Epithelial cell of proximal tubule (primary cell): ENCODE data around the gene OR51E2. TPM values are rescaled to one million over a fixed set of nuclear protein-coding genes. Genes with fewer than 3 reads are reported as not detected.

Experiments used
- DNase-seq: peaks from one replicate; pipeline ENCODE4 v3.0.0-alpha.2; 2011; ENCODE audit warnings: low read depth
- H3K4me3 ChIP-seq: 2 replicates; pipeline ENCODE4 v1.5.1; 2011; ENCODE audit warnings: low read depth, mild to moderate bottlenecking, low read length
- CTCF ChIP-seq: conservative IDR thresholded peaks from 2 replicates; pipeline ENCODE4 v1.5.1; 2012; ENCODE audit warnings: low read depth, mild to moderate bottlenecking, low read length
- total RNA-seq: library from RNA; depleted of rRNA; stranded (reverse); fragments of >200 nt; gene quantifications from 2 replicates; pipeline ENCODE4 v1.2.3, GENCODE V29; 2015

The OR51E2 gene
- total RNA-seq, 1 donor from 2014 or later: not detected

- no peak for DNase-seq
- TF ChIP-seq CTCF: no peak
- H3K4me3 ChIP-seq: no peak overlapping the region
These were observed 53.4 kb downstream of the OR51E2 start for GRCh38 chr11:4644233-4644632.

- H3K4me3 ChIP-seq: no peak within 1 kb of the TSS
- no peak for TF ChIP-seq CTCF
- no peak for DNase-seq
These were observed 54.0 kb downstream of the OR51E2 start, which contains the start of gene OR51E1 for GRCh38 chr11:4643682-4644081. OR51E1 (plus strand) TSS chr11:4643982; CDS start chr11:4652527, 8,545 bp downstream.

DNA sequence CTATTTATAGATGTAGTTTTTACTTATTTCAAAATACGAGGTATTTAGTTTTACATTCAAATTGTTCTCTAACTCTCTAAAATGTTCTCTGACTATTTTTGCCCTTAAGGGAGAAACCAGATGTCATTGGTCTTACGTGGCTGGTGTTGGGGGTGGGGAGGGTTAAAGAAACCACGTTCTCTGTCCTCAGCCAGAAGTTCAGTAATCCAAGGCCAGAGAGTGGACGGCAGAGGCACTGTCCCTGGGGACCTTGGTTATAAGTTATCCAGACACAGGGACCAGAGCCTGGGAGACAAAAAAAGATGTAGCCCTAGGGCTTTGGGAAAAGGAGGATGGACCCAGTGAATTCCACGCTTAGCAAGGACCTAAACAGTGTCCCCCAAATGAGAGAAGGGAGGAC, 54.6 kb downstream of the OR51E2 start:
- no peak overlapping the region for H3K4me3 ChIP-seq
- no peak for TF ChIP-seq CTCF
- DNase-seq: no peak

- no peak for TF ChIP-seq CTCF
- no peak for DNase-seq
- no peak overlapping the region for H3K4me3 ChIP-seq
These were observed 55.6 kb downstream of the OR51E2 start for GRCh38 chr11:4642043-4642442.

DNA sequence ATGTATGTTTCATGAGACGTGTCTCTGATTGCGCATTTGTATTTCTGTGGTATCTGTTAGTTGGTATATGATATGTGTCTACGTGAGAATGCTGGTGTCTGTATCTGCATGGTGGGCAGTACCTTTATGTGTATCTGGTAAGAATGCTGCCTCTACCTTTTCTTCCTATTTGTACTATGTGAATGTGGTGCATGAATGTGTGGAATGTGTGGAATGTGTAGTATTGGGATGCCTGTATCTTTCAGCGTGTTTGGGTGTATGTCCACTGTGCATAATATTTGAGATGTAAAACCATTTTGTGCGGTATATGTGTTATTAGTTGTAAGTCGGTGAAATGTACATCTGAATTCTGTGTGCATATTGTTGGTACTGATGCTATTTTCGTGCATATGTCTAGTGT, 56.2 kb downstream of the OR51E2 start:
- DNase-seq: no peak
- no peak overlapping the region for H3K4me3 ChIP-seq
- no peak for TF ChIP-seq CTCF

DNA sequence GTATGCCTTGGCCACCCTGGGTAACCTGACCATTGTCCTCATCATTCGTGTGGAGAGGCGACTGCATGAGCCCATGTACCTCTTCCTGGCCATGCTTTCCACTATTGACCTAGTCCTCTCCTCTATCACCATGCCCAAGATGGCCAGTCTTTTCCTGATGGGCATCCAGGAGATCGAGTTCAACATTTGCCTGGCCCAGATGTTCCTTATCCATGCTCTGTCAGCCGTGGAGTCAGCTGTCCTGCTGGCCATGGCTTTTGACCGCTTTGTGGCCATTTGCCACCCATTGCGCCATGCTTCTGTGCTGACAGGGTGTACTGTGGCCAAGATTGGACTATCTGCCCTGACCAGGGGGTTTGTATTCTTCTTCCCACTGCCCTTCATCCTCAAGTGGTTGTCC, 57.7 kb downstream of the OR51E2 start:
- TF ChIP-seq CTCF: no peak
- no peak overlapping the region for H3K4me3 ChIP-seq
- no peak for DNase-seq

DNA sequence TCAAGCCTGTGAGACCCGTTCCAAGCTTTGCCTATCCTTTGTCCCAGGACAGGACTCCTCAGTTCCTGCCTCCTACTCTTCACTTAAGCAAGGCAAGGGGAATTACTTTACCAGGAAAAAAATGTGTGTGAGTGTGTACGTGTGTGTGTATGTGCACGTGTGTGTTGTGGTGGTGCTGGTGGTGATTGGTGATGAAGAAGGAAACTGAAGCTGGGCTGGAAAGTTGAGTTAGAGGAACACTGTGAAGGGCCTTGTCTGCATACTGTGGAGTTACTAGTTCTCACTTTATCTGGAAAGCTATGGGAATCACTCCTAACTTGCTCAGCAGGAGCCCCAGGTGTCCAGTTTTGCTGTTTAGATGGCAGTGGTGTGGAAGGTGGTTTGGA, 60.0 kb downstream of the OR51E2 start:
- no peak for TF ChIP-seq CTCF
- H3K4me3 ChIP-seq: no peak overlapping the region

More for the DNA sequence above, 60.0 kb downstream of the OR51E2 start:
- DNase-seq: no peak
